Duodenal mucosa (tissue), 2 donors: ENCODE data around the gene ISCU.

Experiments used
- H3K27ac ChIP-seq: one replicate; pipeline ENCODE4 v1.7.0; 2013; ENCODE audit warnings: low read depth, low read length
- H3K27me3 ChIP-seq, 2 donors: one replicate each; pipeline ENCODE4 v1.7.0; 2013; ENCODE audit warnings: low read length in 2 of 2, control low read depth in 1 of 2; ENCODE audit not compliant: insufficient read depth in 2 of 2, control insufficient read depth in 1 of 2
- H3K36me3 ChIP-seq, 2 donors: one replicate each; pipeline ENCODE4 v1.7.0; 2013; ENCODE audit warnings: low read length in 2 of 2, control low read depth in 1 of 2; ENCODE audit not compliant: insufficient read depth in 2 of 2, control insufficient read depth in 1 of 2
- H3K4me1 ChIP-seq, 2 donors: one replicate each; pipeline ENCODE4 v1.7.0; 2013; ENCODE audit warnings: low read length in 2 of 2, control low read depth in 1 of 2; ENCODE audit not compliant: insufficient read depth in 2 of 2, control insufficient read depth in 1 of 2
- H3K4me3 ChIP-seq, 2 donors: one replicate each; pipeline ENCODE4 v1.7.0; 2013; ENCODE audit warnings: low read length in 2 of 2, low read depth in 1 of 2
- H3K9ac ChIP-seq, 2 donors: one replicate each; pipeline ENCODE4 v1.7.0; 2013; ENCODE audit warnings: low read length in 2 of 2, low read depth in 1 of 2
- H3K9me3 ChIP-seq, 2 donors: one replicate each; pipeline ENCODE4 v1.7.0; 2013; ENCODE audit warnings: low read length in 2 of 2, control low read depth in 1 of 2; ENCODE audit not compliant: control insufficient read depth in 1 of 2

Gene ISCU

DNA sequence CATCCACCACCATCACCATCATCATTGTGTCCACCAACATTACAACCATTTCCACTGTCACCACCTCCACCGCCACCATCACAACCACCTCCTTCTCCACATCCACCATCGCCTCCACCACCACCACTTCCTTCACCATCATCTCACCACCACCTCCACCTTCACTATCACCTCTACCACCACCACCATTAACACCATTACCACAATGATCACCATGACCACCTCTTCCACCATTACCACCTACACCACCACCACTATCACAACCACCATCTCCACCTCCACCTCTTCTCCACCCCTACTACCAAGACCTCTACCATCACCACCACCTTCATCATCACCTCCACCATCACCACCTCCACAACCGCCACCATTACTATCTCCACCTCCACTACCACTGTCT, 16.4 kb downstream of the ISCU start:
- Histone ChIP-seq H3K4me3 (no peak overlapping the region), H3K27ac (no peak overlapping the region), H3K9me3 (no peaks in the 10 kb centered on the region)

GRCh38 chr12:108580531-108580930, 18.1 kb downstream of the ISCU start:
- no peak overlapping the region for H3K27ac ChIP-seq
- H3K27me3 ChIP-seq: no peaks in the 10 kb centered on the region
- H3K9me3 ChIP-seq: no peaks in the 10 kb centered on the region
- H3K9ac ChIP-seq: no peak overlapping the region
- H3K4me3 ChIP-seq: no peak overlapping the region
- H3K4me1 ChIP-seq: no peaks in the 10 kb centered on the region
- no peaks in the 10 kb centered on the region for H3K36me3 ChIP-seq

More for the DNA sequence above, 16.4 kb downstream of the ISCU start:
- Histone ChIP-seq H3K36me3 (no peaks in the 10 kb centered on the region), H3K4me1 (no peaks in the 10 kb centered on the region), H3K27me3 (no peaks in the 10 kb centered on the region), H3K9ac (no peak overlapping the region)

DNA sequence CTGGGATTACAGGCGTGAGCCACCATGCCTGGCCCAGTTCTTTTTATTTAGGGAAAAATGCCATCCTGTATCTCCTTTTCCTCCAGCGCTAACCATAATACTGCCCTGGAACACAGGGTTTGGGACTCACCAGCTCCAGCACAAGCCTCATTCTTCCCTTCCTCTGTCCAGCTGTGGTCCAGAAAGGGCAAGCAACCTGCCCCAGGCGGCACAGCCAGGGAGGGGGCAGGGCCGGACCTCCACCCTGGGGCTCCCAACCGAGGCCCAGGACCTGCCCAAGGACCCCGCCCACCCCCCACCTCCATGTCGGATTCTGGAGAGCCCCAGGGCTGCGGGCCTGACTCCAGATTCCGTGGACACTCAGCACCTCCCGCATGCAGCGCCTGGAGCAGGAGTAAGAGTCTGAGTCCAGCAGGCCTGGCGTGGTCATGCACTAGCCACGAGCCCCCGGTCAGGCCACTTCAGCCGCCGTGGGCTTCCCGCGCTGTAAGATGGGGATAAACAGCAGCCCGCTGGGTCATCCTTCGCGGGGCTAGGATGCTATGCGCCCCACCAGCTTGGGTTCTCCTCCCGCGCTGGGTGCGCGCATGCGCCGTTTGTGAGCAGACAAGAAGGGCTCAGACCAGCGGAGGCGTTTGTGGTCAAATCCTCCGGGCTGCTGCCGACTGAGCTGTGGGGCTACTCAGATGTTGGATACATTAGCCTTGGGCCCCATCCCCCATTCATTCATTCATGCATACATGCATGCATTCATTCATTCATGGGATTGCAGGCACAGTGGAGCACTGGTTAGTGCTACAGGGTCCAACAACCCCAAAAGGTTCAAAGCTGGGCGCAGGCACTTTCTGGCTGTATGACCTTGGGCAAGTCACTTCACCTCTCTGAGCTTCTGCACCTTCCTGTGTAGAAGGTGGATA, 19.2 kb downstream of the ISCU start:
- Histone ChIP-seq H3K36me3 (no peaks in the 10 kb centered on the region), H3K4me1 (no peaks in the 10 kb centered on the region), H3K27me3 (no peaks in the 10 kb centered on the region)

DNA sequence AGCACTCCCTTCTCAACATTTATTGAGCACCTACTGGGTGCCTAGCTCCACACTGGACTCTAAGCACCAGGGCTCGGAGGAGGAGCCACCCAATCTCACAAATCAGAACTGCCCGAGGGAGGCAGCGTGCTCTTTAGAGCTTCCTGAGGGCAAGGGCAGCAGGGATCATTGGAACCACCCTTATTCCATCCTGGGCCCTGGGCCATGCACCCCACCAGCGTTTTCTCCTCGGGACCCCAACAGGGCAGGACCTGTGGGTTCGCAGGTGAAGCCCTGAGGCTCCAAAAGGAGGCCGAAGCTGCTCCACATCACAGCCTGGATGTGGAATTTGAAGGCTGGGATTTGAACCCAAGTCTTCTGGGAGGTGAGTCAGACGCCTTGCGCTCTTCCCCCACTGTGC, 20.1 kb downstream of the ISCU start:
- Histone ChIP-seq H3K36me3 (no peaks in the 10 kb centered on the region), H3K9ac (no peak overlapping the region), H3K27me3 (no peaks in the 10 kb centered on the region), H3K4me1 (no peaks in the 10 kb centered on the region), H3K4me3 (no peak overlapping the region), H3K27ac (no peak overlapping the region), H3K9me3 (no peaks in the 10 kb centered on the region)

More for the DNA sequence above, 19.2 kb downstream of the ISCU start:
- Histone ChIP-seq H3K9me3 (no peaks in the 10 kb centered on the region), H3K27ac (no peak overlapping the region), H3K4me3 (no peak overlapping the region), H3K9ac (no peak overlapping the region)

- H3K4me3 ChIP-seq: no peak overlapping the region
- H3K4me1 ChIP-seq: no peaks in the 10 kb centered on the region
- no peaks in the 10 kb centered on the region for H3K9me3 ChIP-seq
- H3K9ac ChIP-seq: no peak overlapping the region
- no peak overlapping the region for H3K27ac ChIP-seq
- H3K27me3 ChIP-seq: no peaks in the 10 kb centered on the region
- no peaks in the 10 kb centered on the region for H3K36me3 ChIP-seq
These were observed 20.8 kb downstream of the ISCU start for GRCh38 chr12:108582978-108583770.

GRCh38 chr12:108583991-108584390, 21.6 kb downstream of the ISCU start:
- Histone ChIP-seq H3K27me3 (no peaks in the 10 kb centered on the region), H3K36me3 (no peaks in the 10 kb centered on the region), H3K27ac (no peak overlapping the region), H3K9me3 (no peaks in the 10 kb centered on the region), H3K9ac (no peak overlapping the region), H3K4me3 (no peak overlapping the region), H3K4me1 (no peaks in the 10 kb centered on the region)

DNA sequence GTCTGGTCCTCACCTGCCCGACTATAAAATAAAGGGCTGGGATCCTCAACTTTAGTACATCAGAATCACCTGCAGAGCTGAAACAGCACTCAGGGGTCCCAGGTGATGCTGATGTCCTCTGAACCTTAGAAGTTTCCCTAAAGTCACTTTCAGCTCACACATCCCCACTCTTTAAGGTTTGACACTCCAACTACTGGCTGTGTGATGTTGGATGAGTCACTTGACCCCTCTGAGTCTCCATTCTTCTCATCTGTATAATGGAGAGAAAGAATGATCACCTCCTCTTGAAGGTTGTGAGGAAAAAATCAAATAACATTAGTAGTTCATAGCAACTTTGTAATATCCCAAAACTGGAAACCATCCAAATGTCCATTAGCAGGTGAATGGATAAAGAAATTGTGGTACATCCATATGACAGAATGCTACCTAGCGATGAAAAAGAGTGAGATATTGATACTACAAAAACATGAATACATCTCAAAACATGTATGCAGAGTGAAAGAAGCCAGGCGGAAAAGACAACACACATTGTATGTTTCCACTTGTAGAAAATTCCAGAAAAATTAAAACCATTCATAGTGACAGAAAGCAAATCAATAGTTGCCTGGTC, 22.2 kb downstream of the ISCU start:
- Histone ChIP-seq H3K4me3 (no peak overlapping the region), H3K4me1 (no peaks in the 10 kb centered on the region), H3K27me3 (no peaks in the 10 kb centered on the region), H3K9ac (no peak overlapping the region), H3K27ac (no peak overlapping the region), H3K36me3 (no peaks in the 10 kb centered on the region), H3K9me3 (no peaks in the 10 kb centered on the region)

DNA sequence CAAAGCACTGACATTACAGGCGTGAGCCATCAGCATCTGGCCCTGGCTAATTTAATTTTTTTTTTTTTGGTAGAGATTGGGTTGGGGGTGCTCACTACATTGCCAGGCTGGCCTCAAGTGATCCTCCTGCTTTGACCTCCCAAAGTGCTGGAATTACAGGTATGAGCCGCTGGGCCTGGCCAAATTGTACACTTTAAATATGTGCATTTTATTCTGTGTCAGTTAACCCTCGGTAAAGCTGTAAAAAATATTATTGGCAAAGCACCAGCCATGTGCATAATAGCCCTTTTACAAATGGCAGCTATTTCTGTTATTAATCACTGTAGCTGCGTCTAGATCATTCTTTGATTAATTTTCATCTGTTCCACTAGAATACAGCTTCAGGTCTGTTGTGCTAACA, 23.5 kb downstream of the ISCU start:
- no peaks in the 10 kb centered on the region for H3K36me3 ChIP-seq
- H3K9me3 ChIP-seq: no peaks in the 10 kb centered on the region
- no peaks in the 10 kb centered on the region for H3K27me3 ChIP-seq
- H3K4me1 ChIP-seq: no peaks in the 10 kb centered on the region
- no peak overlapping the region for H3K9ac ChIP-seq
- no peak overlapping the region for H3K4me3 ChIP-seq
- H3K27ac ChIP-seq: no peak overlapping the region

GRCh38 chr12:108586306-108586705, 23.9 kb downstream of the ISCU start:
- Histone ChIP-seq H3K9me3 (no peaks in the 10 kb centered on the region), H3K4me3 (no peak overlapping the region), H3K4me1 (no peaks in the 10 kb centered on the region), H3K9ac (no peak overlapping the region), H3K27ac (no peak overlapping the region), H3K36me3 (no peaks in the 10 kb centered on the region), H3K27me3 (no peaks in the 10 kb centered on the region)

GRCh38 chr12:108587826-108588225, 25.4 kb downstream of the ISCU start:
- Histone ChIP-seq H3K4me3 (no peak overlapping the region), H3K4me1 (no peaks in the 10 kb centered on the region), H3K9me3 (no peaks in the 10 kb centered on the region), H3K27me3 (no peaks in the 10 kb centered on the region), H3K27ac (no peak overlapping the region), H3K36me3 (no peaks in the 10 kb centered on the region), H3K9ac (no peak overlapping the region)
